ENCODE data around the gene OCRL.

The OCRL gene

GRCh38 chrX:129540068-129540653 is at the start of gene OCRL:
Gene OCRL (plus strand): TSS chrX:129540259. CDS start chrX:129540440, 181 bp downstream.
- DNase-seq (ENCODE audit: low spot score), result peak; percentile 67

DNA sequence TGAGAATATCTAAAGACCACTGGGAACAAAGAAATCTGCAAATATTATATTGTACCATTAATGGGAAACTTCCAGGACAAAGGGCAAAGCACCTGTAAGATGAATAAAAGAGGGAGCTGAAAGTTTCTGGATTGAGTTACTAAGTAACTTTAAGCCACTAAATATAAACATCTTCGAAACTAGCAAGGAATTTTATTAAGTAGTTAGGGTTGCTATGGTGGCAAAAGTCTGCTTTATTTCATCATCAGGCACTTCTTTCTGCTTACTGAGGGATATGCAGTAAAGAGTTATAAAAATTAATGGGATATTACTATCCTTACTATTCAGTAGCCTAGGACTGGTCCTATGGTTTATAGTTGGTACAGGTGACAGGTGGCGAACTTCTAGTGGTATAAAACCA is 49.7 kb upstream of the OCRL start:
- no peak for DNase-seq (ENCODE audit: low spot score)

DNA sequence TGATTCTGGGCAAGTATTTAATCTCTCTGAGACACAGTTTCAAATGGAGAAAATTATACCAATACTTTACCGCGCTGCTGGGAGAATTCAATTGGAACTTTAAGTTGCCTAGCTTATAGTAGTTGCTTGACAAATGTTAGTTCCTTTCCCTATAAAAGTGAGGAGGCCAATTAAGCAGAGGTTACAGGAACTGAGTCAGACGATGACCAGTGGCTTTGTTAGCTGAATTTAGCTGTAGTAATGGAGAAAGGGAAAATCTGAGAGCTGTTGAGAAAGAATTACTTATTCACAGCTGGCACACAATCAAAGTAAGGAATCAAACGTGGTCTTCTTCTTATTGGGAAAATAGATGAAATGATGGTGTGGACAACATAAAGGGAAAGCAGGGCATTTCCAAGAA is 46.4 kb upstream of the OCRL start:
- peak; percentile 50 for DNase-seq (ENCODE audit: low spot score)

- DNase-seq (ENCODE audit: low spot score), result no peak
Measured at GRCh38 chrX:129494887-129495286, 45.2 kb upstream of the OCRL start.

DNA sequence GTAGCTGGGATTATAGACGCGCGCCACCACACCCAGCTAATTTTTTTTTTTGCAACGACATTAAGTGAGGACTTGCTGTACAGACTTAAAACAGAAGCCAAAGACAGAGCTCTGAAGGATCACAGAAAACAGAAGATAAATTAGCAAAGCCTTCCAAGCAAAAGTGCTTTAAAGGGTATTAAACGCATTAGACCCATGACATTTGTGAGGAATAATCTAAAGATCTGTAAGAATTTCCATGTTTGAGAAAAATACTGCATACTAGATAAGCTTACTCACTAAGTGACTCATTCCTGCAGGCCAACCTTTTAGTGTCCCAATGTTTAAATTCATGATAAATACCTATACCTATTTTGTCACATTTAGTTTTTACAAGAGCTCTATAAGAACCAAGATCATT is 44.2 kb upstream of the OCRL start:
- peak; percentile 5 for DNase-seq (ENCODE audit: low spot score)

- peak; percentile 10 for DNase-seq (ENCODE audit: low spot score)
Measured at GRCh38 chrX:129496625-129497024, 43.4 kb upstream of the OCRL start.

DNA sequence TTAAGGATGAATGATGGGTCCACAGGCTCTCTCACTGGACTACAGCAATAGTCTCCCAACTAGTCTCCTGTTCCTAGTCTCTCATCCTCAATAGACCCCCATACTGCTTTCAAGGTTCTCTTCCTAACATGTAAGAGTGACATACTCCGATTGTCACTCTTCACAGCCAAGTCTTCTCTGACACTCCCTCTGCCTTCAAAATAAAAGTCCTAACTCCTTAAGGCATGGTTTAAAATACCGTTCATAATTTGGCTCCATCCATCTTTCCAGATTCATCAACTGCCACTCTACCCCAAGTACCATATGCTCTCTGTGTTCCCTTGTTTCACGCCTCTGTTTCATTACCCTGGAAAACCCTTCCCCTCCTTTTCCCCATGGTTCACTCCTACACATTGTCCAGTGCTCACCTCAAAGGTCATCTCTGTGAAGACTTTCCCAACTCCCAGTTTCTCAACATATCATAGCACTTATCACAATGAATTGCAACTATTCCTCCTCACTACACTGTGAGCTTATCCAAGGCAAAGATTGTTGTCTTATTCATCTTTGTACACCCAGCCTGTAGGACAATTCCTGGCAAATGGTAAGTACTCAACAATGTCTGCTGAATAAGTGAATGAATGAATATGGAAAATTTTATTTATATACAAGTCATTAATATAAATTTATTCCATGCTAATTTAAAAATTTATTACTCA is 42.8 kb upstream of the OCRL start:
- DNase-seq (ENCODE audit: low spot score), result no peak

GRCh38 chrX:129510331-129510730 is 29.7 kb upstream of the OCRL start:
- DNase-seq (ENCODE audit: low spot score), result no peak

GRCh38 chrX:129511689-129512088 is 28.4 kb upstream of the OCRL start:
- no peak for DNase-seq (ENCODE audit: low spot score)

DNA sequence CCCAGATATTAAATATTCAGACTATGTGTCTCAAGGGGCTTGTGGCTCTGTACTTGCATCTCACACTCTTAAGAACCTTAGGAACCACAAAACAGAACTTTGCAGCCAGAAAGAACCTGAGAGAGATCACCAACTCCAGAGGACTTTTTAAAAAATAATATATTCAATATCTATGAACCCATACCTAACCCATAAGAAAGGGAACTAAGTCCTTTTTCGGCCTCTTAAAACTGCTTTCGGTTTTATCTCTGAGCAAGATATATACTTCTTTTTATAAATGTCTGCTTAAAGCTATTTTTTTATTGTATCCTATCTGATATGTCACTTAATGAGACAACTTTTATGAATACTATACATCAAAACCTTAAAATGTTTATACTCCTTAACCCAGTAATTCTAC is 27.6 kb upstream of the OCRL start:
- DNase-seq (ENCODE audit: low spot score), result no peak

DNA sequence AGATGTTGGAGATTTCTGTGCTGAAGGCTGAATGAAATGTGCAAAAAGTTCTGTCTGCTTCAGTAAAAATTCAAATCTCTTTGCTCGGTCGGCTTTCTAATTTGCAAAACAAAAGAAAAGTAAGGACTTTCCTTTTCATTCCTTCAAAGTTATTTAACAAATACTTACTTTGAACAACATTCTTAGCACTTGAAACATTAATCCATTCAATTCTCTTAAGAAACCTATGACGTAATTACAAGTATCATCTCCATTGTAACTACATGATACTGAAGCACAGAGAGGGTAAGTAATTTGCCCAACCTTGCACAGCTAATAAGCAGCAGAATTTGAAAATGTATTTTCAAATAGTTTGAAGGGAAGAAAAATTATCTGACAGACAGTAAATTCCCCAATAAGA is 23.7 kb upstream of the OCRL start:
- no peak for DNase-seq (ENCODE audit: low spot score)

- no peak for DNase-seq (ENCODE audit: low spot score)
Measured at GRCh38 chrX:129520151-129520550, 19.9 kb upstream of the OCRL start.

DNA sequence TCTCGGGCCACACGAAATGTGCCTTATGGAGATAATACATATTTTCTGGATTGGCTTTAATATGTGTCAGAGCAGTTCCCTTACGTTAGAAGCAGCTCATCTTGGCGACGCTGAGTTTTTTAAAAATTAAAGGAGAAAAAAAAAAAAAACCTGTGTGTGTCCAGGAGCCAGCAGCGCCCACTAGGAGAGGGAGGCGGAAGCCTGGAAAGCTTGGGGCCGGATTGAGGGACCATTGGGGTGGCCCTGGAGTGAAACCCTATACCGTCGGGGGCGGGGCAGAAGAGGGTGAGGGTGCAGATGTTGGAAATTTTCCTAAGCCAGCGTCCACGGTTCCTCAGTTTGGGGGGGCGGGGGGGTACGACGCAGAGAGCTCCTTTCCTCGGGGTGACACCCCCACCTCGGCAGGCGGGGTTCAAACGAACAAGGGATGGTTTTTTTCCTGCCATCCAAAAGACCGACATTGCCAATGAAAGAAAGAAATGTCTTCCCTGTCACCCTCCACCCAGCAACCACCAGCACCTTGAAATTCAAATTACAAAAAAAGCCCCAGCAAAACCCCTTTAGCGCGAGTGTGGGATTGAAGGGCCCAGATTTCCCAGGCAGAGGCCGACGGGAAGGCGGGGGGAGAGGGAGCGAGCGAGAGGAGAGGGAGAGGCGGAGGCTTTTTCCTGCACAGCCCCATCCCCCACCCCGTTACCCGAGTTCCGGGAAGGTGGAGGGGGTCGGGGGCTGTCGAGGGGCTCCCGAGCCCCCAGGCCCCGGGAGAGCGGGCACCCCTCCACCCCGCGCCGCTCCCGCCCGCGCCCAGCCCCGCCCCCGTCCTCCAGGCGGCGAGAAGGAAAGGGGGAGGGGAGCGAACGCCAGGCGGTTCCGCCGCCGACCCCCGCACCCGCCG is 17.6 kb upstream of the OCRL start:
- peak; percentile 57 for DNase-seq (ENCODE audit: low spot score)

DNA sequence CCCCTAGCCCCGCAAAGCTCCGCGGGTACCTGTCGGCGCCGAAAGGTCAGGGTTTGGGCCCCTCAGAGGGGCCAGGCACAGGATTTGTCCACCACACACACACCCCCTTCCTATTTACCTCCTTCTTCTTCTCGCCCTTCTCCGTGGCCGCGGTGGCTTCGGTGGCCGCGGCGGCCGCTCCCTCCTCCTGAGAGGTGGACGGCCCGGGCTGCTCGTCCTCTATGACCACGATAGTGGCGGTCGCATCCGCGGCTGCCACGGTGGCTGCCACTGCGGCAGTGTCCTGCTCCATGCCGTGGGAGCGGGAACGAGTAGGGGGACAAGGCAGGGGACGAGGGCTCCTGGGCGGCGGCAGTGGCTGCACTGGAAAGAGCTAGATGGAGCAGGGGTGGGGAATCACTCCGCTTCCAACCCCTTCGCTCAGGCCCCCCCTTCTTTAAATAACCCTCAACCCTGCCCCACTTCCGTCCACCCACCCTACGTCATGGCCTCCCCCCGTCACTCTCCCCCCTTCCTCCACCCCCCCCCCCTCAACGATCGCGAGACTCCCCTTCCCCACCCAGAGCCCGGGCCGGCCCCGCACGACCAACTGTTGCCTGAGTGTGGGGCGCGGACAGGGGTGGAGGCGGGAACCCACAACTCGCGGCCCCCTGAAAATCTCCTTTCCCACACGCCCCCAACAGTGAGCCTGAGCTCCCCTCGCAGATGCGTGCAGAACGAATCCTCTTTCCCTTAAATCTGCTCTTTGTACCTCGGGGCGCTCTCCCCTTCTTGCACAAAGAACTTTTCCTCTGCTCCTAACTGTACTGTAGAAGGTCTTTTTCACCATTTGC is 16.8 kb upstream of the OCRL start, which contains the start of gene SMARCA1:
SMARCA1 (minus strand) TSS at position 412 of the 833 bp plus-strand sequence; CDS start at position 292, 120 bp downstream.
- peak; percentile 68 for DNase-seq (ENCODE audit: low spot score)

DNA sequence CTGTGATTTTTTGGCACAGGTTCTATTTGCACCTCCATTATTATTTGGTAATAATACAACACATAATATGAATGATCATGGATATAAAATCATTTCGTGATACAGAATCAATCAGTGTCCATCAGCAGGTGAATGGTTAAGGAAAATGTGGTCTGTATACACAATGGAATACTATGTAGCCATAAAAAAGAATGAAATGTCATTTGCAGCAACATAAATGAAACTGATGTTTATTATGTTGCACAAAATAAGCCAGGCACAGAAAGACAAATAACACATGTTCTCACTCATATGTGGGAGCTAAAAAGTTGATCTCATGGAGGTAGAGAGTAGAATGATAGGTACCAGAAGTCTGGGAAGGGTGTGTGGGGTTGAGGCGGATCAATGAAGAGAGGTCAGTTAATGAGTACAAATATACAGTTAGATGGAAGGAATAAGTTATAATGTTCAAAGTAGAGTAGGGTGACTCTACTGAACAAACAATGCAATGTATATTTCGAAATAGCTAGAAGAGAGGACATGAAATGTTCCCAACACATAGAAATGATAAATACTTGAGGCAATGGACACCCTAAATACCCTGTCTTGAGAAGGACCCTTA is 15.7 kb upstream of the OCRL start:
- DNase-seq (ENCODE audit: low spot score), result no peak

GRCh38 chrX:129525162-129525561 is 14.9 kb upstream of the OCRL start:
- DNase-seq (ENCODE audit: low spot score), result no peak

GRCh38 chrX:129525896-129526295 is 14.2 kb upstream of the OCRL start:
- no peak for DNase-seq (ENCODE audit: low spot score)

DNA sequence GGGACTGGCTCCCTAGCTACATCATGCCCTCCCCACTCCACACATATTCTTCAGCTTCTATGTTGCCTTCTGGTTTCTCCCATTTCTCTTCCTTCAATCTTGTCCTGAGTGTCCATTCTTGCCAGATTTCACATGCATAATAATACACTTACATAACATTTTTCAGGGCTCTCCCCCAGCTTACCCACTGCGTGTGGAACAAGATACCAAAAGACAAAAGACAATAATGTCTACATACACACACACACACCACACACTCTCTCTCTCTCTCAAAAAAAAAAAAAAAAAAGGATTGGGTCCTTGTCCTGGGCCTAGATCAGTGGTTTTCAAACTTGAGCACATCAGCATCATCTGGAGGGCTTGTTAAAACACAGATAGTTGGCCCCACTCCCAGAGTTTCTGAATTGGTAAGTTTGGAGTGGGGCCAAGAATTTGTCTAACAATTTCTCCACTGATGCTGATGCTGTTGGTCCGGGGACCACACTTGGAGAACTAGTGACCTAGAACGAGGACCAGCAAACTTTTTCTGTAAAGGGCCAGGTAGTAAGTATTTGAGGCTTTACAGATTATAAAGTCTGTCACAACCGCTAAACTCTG is 10.3 kb upstream of the OCRL start:
- no peak for DNase-seq (ENCODE audit: low spot score)

DNA sequence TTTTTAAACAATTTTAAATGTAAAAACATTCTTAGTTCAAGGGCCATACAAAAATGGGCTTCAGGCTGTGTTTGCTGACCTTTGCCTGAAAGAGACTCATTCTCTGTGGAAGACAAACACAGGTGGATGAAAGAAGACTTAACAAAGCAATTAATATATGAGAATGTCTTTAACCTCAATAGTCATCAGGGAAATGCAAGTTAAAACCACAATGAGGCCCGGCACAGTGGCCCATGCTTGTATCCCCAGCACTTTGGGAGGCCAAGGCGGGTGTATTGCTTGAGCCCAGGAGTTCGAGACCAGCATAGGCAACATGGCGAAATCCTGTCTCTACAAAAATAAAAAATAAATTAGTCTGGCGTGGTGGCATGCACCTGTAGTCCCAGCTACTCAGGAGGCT is 9.6 kb upstream of the OCRL start:
- DNase-seq (ENCODE audit: low spot score), result no peak

- no peak for DNase-seq (ENCODE audit: low spot score)
Measured at GRCh38 chrX:129531132-129531531, 8.9 kb upstream of the OCRL start.

All from AG08395 (cell line).